Thoracic aorta (tissue), 2 donors: Measurements from ENCODE around the gene ARHGAP31. TPM values are rescaled to one million over a fixed set of nuclear protein-coding genes. Genes with fewer than 3 reads are reported as not detected.

Experiments
- ATAC-seq: fragments of 150-250 bp; one replicate; pipeline ENCODE4 v1.8.0; 2017; ENCODE audit warnings: low read depth; ENCODE audit not compliant: insufficient number of reproducible peaks, low FRiP score
- DNase-seq: peaks from one replicate; pipeline ENCODE4 v3.0.0-alpha.2; 2020; ENCODE audit warnings: low spot score
- H3K27ac ChIP-seq, 2 donors: fragments of 200-600 bp; sonication (generic); 1 replicate in 1 of 2; 2 replicates in 1 of 2; pipeline ENCODE4 v1.5.1; 2016; ENCODE audit warnings: mild to moderate bottlenecking in 2 of 2, moderate library complexity in 2 of 2
- H3K27me3 ChIP-seq: fragments of 200-600 bp; sonication (generic); replicated peaks from 2 replicates; pipeline ENCODE4 v1.6.0; 2016; ENCODE audit warnings: mild to moderate bottlenecking; ENCODE audit not compliant: insufficient read depth
- H3K36me3 ChIP-seq: fragments of 200-600 bp; sonication (generic); one replicate; pipeline ENCODE4 v1.5.1; 2016
- H3K4me1 ChIP-seq, 2 donors: fragments of 200-600 bp; sonication (generic); 1 replicate in 1 of 2; 2 replicates in 1 of 2; pipeline versions ENCODE4 v1.5.1 to v1.6.0; 2016; ENCODE audit warnings: low read depth in 2 of 2, mild to moderate bottlenecking in 1 of 2; ENCODE audit not compliant: control insufficient read depth in 1 of 2
- H3K4me3 ChIP-seq: fragments of 200-600 bp; sonication (generic); 2 replicates; pipeline ENCODE4 v1.5.1; 2016; ENCODE audit warnings: mild to moderate bottlenecking
- H3K9me3 ChIP-seq: fragments of 200-600 bp; sonication (generic); 2 replicates; pipeline ENCODE4 v1.5.1; 2016
- CTCF ChIP-seq: fragments of 200-600 bp; sonication (generic); IDR thresholded peaks from one replicate; pipeline ENCODE4 v1.5.1; 2019; ENCODE audit warnings: antibody characterized with exemption
- total RNA-seq, 2 donors: library from RNA; depleted of rRNA; stranded (reverse); fragments of >200 nt; gene quantifications; one replicate each; pipeline versions ENCODE4 v1.1.0 to v1.2.3, GENCODE V29; 2016

ARHGAP31 gene
- total RNA-seq, 2 donors from 2014 or later = 20.8 to 33.6 TPM

- Histone ChIP-seq H3K27me3 (no peaks in the 10 kb centered on the region), H3K36me3 (peaks cover 31% of the 10 kb centered on the region), H3K4me3 (no peak overlapping the region), H3K27ac (no peak overlapping the region), H3K4me1 (no peaks in the 10 kb centered on the region), H3K9me3 (no peaks in the 10 kb centered on the region)
- ATAC-seq (no peak), DNase-seq (no peak)
- TF ChIP-seq CTCF = no peak
Observed at GRCh38 chr3:119409844-119410243, 115.7 kb downstream of the ARHGAP31 start.

- H3K27ac ChIP-seq = no peak overlapping the region
- ATAC-seq (no peak), DNase-seq (no peak)
- TF ChIP-seq CTCF = no peak
- H3K4me1 ChIP-seq = no peaks in the 10 kb centered on the region
- H3K9me3 ChIP-seq = no peaks in the 10 kb centered on the region
- no peak overlapping the region for H3K4me3 ChIP-seq
- peaks cover 28% of the 10 kb centered on the region for H3K36me3 ChIP-seq
- H3K27me3 ChIP-seq = no peaks in the 10 kb centered on the region
Observed at GRCh38 chr3:119413603-119414280, 119.6 kb downstream of the ARHGAP31 start.

- H3K4me1 ChIP-seq = no peaks in the 10 kb centered on the region
- DNase-seq (no peak), ATAC-seq (no peak)
- H3K27me3 ChIP-seq = no peaks in the 10 kb centered on the region
- TF ChIP-seq CTCF = no peak
- H3K36me3 ChIP-seq = peaks cover 12% of the 10 kb centered on the region
- H3K27ac ChIP-seq = no peak overlapping the region
- no peaks in the 10 kb centered on the region for H3K9me3 ChIP-seq
- no peak overlapping the region for H3K4me3 ChIP-seq
Observed at GRCh38 chr3:119416873-119417272, 122.7 kb downstream of the ARHGAP31 start.

GRCh38 chr3:119417771-119418512 lies 123.8 kb downstream of the ARHGAP31 start:
- Histone ChIP-seq H3K36me3 (peaks cover 12% of the 10 kb centered on the region), H3K27me3 (no peaks in the 10 kb centered on the region), H3K27ac (no peak overlapping the region), H3K9me3 (no peaks in the 10 kb centered on the region), H3K4me1 (no peaks in the 10 kb centered on the region), H3K4me3 (no peak overlapping the region)
- TF ChIP-seq CTCF = no peak
- DNase-seq (no peak), ATAC-seq (no peak)

GRCh38 chr3:119418641-119419040 lies 124.5 kb downstream of the ARHGAP31 start:
- ATAC-seq (no peak), DNase-seq (no peak)
- no peak overlapping the region for H3K4me3 ChIP-seq
- H3K36me3 ChIP-seq = peaks cover 12% of the 10 kb centered on the region
- no peak for TF ChIP-seq CTCF
- no peaks in the 10 kb centered on the region for H3K4me1 ChIP-seq
- H3K9me3 ChIP-seq = no peaks in the 10 kb centered on the region
- no peak overlapping the region for H3K27ac ChIP-seq
- no peaks in the 10 kb centered on the region for H3K27me3 ChIP-seq
